OCI-LY3 (cell line): ENCODE measurements around the gene CPEB2.

Source experiments
- H2AFZ ChIP-seq: fragments of 200-600, 300-600 bp; shearing (Covaris generic); 2 replicates; pipeline ENCODE4 v1.6.0; 2014; ENCODE audit warnings: antibody characterized with exemption, low read depth, low read length
- H3K27ac ChIP-seq: fragments of 200-600, 300-600 bp; sonication (generic); 2 replicates; pipeline ENCODE4 v1.5.1; 2014; ENCODE audit warnings: mild to moderate bottlenecking, low read length, moderate library complexity, mixed read lengths
- H3K27me3 ChIP-seq: fragments of 200-600, 300-600 bp; sonication (generic); 2 replicates; pipeline ENCODE4 v1.6.1; 2014; ENCODE audit warnings: low read depth, low read length, mixed read lengths
- H3K36me3 ChIP-seq: fragments of 200-600, 300-600 bp; sonication (generic); replicated peaks from 2 replicates; pipeline ENCODE3; 2014; ENCODE audit warnings: low read depth, low read length, mixed read lengths
- H3K4me1 ChIP-seq: fragments of 300-600, 200-600 bp; sonication (generic); 2 replicates; pipeline ENCODE4 v1.6.1; 2014; ENCODE audit warnings: low read length, mixed read lengths
- H3K4me2 ChIP-seq: fragments of 200-600, 300-600 bp; sonication (generic); 2 replicates; pipeline ENCODE4 v1.6.1; 2014; ENCODE audit warnings: low read length, mixed read lengths
- H3K4me3 ChIP-seq: fragments of 300-600, 200-600 bp; sonication (generic); 2 replicates; pipeline ENCODE4 v1.5.1; 2014; ENCODE audit warnings: antibody characterized with exemption, mild to moderate bottlenecking, low read length, moderate library complexity
- H3K79me2 ChIP-seq: fragments of 300-600, 200-600 bp; shearing (Covaris generic); 2 replicates; pipeline ENCODE4 v1.6.1; 2014; ENCODE audit warnings: mild to moderate bottlenecking, low read length, mixed read lengths
- H3K9ac ChIP-seq: fragments of 300-600, 200-600 bp; shearing (Covaris generic); 2 replicates; pipeline ENCODE4 v1.6.0; 2014; ENCODE audit warnings: mild to moderate bottlenecking, low read length, moderate library complexity
- H3K9me3 ChIP-seq: fragments of 200-600, 300-600 bp; shearing (Covaris generic); 2 replicates; pipeline ENCODE4 v1.6.1; 2014; ENCODE audit warnings: low read length, mixed read lengths; ENCODE audit not compliant: insufficient read depth
- H4K20me1 ChIP-seq: fragments of 200-600, 300-600 bp; sonication (generic); 2 replicates; pipeline ENCODE4 v1.6.1; 2016; ENCODE audit warnings: low read length, mixed read lengths; ENCODE audit not compliant: insufficient read depth
- EZH2phosphoT487 ChIP-seq: fragments of 200-600 bp; shearing (Covaris generic); IDR thresholded peaks from 2 replicates; pipeline ENCODE4 v1.6.1; 2018; ENCODE audit warnings: antibody characterized with exemption, mixed run types, low read depth
- TF ChIP-seq, protein P1 (sequence below): fragments of 200-600, 300-600 bp; sonication (generic); IDR thresholded peaks from 2 replicates; pipeline ENCODE4 v1.5.1; 2014; ENCODE audit warnings: antibody characterized with exemption, low read length, low read depth

CPEB2 gene

DNA sequence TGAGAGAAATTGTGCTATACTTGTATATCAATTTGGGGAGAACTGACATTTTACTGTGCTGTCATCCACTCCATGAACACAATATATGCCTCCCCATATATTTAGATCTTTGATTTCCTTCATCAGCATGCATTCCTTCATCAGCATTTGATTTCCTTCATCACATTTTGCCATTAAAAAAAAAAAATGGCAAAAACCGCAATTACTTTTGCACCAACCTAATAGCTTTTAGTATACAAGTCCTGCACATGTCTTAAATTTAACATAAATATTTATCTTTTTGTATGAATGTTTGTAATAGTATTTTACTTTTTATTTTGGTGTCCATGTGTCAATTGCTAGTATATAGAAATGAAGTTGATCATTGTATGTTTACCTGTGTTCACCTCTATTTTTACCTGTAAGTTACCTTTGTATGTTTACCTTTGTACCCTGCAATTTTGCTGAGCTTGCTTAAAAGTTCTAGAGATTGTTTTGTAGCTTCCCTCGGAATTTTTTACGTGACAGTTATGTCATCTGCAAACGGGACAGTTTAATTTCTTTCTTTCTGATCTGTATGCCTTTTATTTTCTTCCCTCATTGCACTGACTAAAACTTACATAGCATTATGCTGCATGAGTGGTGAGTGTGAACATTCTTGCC lies 86.2 kb downstream of the CPEB2 start:
- Histone ChIP-seq H2AFZ (no peak overlapping the region), H3K9ac (no peak overlapping the region), H3K4me3 (no peak overlapping the region), H3K27ac (no peak overlapping the region), H3K9me3 (no peaks in the 10 kb centered on the region), H3K36me3 (no peaks in the 10 kb centered on the region), H3K4me1 (no peaks in the 10 kb centered on the region), H3K79me2 (no peaks in the 10 kb centered on the region), H3K27me3 (no peaks in the 10 kb centered on the region), H3K4me2 (no peak overlapping the region), H4K20me1 (no peaks in the 10 kb centered on the region)
- TF ChIP-seq, protein P1, sequence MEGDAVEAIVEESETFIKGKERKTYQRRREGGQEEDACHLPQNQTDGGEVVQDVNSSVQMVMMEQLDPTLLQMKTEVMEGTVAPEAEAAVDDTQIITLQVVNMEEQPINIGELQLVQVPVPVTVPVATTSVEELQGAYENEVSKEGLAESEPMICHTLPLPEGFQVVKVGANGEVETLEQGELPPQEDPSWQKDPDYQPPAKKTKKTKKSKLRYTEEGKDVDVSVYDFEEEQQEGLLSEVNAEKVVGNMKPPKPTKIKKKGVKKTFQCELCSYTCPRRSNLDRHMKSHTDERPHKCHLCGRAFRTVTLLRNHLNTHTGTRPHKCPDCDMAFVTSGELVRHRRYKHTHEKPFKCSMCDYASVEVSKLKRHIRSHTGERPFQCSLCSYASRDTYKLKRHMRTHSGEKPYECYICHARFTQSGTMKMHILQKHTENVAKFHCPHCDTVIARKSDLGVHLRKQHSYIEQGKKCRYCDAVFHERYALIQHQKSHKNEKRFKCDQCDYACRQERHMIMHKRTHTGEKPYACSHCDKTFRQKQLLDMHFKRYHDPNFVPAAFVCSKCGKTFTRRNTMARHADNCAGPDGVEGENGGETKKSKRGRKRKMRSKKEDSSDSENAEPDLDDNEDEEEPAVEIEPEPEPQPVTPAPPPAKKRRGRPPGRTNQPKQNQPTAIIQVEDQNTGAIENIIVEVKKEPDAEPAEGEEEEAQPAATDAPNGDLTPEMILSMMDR, result no peak
- no peak for TF ChIP-seq EZH2phosphoT487

DNA sequence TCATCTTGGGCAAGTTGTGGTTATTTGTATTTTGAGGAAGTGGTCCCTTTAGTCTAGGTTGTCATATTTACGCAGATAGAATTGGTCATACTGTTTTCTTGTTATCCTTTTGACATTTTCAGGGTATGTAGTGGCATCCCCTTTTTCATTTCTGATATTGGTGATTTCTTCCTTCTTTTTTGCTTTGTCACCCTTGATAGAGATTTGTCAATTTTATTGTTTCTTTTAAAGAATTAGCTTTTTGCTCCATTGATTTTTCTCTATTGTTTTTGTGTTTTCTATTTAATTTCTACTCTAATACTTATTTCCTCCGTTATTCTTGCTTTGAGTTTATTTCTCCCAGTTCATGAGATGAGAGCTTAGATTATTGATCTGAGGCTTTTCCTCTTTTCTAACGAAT lies 87.7 kb downstream of the CPEB2 start:
- no peaks in the 10 kb centered on the region for H3K4me1 ChIP-seq
- no peak overlapping the region for H3K4me2 ChIP-seq
- H4K20me1 ChIP-seq, result no peaks in the 10 kb centered on the region
- H3K9ac ChIP-seq, result no peak overlapping the region
- no peaks in the 10 kb centered on the region for H3K27me3 ChIP-seq
- no peaks in the 10 kb centered on the region for H3K9me3 ChIP-seq
- no peak overlapping the region for H3K27ac ChIP-seq
- TF ChIP-seq EZH2phosphoT487, result no peak
- TF ChIP-seq, protein P1, result no peak
- no peak overlapping the region for H2AFZ ChIP-seq
- H3K36me3 ChIP-seq, result no peaks in the 10 kb centered on the region
- H3K79me2 ChIP-seq, result no peaks in the 10 kb centered on the region
- H3K4me3 ChIP-seq, result no peak overlapping the region

DNA sequence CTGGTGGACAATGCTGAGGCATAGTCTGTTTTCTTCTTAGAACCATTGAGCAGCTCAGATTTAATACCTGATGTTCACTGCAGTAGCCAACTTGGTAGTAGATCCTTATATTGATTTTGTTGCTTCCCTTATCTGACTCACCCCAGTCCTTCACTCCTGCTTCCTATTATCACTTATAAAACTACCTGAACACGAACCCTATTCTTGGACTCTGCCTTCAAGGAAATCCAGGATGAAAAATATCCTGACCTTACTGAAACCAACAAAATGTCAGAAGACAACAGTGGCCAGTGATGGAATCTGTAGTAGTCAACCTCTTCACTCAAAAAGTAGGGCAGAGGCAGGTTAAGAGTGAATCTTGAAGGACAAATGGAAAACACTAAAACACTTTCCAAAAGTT lies 98.1 kb downstream of the CPEB2 start:
- Histone ChIP-seq H3K27ac (no peak overlapping the region), H2AFZ (no peak overlapping the region), H3K4me3 (no peak overlapping the region), H3K4me2 (no peak overlapping the region), H3K36me3 (no peaks in the 10 kb centered on the region), H3K27me3 (no peaks in the 10 kb centered on the region), H3K9me3 (no peaks in the 10 kb centered on the region), H3K9ac (no peak overlapping the region), H4K20me1 (no peaks in the 10 kb centered on the region), H3K4me1 (no peaks in the 10 kb centered on the region), H3K79me2 (no peaks in the 10 kb centered on the region)
- TF ChIP-seq, protein P1, result no peak
- no peak for TF ChIP-seq EZH2phosphoT487

DNA sequence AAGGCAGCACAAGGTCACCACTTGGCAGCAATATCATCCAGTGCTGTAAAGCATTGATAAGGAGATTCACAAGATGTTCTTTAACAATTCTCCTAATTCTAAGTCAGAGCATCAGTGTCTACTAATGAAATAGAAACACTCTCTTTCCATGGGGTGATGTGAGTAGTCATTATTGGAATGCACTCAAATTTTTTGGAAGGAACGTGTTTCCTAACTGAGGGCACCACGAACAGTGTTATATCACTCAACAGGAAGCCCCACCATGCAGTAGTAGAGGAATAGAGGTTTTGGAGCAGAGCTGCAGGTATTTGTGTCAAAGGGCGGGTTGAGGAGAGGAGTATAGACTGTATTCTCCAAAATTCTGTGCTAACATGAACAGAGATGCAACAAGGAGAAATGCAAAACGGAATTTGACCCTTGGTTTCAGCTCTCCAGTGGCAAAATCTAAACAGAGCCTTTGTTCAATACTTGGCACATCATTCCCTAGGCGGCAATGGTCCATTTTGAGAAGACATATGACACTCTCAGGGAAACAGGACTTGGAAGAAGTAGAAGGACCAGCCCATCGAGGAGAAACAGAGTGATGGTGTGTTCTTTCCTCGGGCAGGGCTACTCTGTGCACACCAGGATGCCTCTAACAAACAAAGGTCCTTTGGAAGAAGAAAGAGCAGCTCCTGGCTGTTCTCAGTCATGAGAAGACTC lies 98.9 kb downstream of the CPEB2 start:
- Histone ChIP-seq H3K9me3 (no peaks in the 10 kb centered on the region), H3K27me3 (no peaks in the 10 kb centered on the region), H3K4me3 (no peak overlapping the region), H3K27ac (no peak overlapping the region), H3K9ac (no peak overlapping the region), H2AFZ (no peak overlapping the region), H3K4me1 (no peaks in the 10 kb centered on the region), H3K79me2 (no peaks in the 10 kb centered on the region), H4K20me1 (no peaks in the 10 kb centered on the region), H3K4me2 (no peak overlapping the region), H3K36me3 (no peaks in the 10 kb centered on the region)
- no peak for TF ChIP-seq EZH2phosphoT487
- TF ChIP-seq, protein P1, result no peak
